Activated gamma-delta T cell (primary cell): ENCODE measurements around the gene PRRT2.

ENCODE experiments used
- DNase-seq: peaks from one replicate; lab custom pipeline; 2025; lab: John Stamatoyannopoulos, UW

Gene PRRT2

GRCh38 chr16:29811170-29811895 lies 660 bp upstream of the PRRT2 start:
- DNase-seq: peak; percentile 56

GRCh38 chr16:29812754-29813643 lies 1.0 kb downstream of the PRRT2 start:
- no peak for DNase-seq

GRCh38 chr16:29813644-29814562 lies 1.9 kb downstream of the PRRT2 start:
- DNase-seq: no peak

- no peak for DNase-seq
Measured at GRCh38 chr16:29814592-29814991, 2.6 kb downstream of the PRRT2 start.

GRCh38 chr16:29815032-29815721 lies 3.2 kb downstream of the PRRT2 start:
- no peak for DNase-seq

- peak; percentile 89 for DNase-seq
Measured at GRCh38 chr16:29815793-29816693, 4.0 kb downstream of the PRRT2 start, which contains the start of gene PAGR1. TSS of gene PAGR1 (plus strand) at chr16:29816152. CDS start at chr16:29816526, 374 bp downstream.

GRCh38 chr16:29816694-29817441 lies 4.9 kb downstream of the PRRT2 start:
- DNase-seq: no peak

GRCh38 chr16:29818082-29818481 lies 6.1 kb downstream of the PRRT2 start:
- DNase-seq: no peak

GRCh38 chr16:29819506-29819905 lies 7.5 kb downstream of the PRRT2 start:
- no peak for DNase-seq

GRCh38 chr16:29820271-29820701 lies 8.3 kb downstream of the PRRT2 start, which contains the start of gene MVP:
TSS of gene MVP (plus strand) at chr16:29820462. CDS start at chr16:29830550, 10,088 bp downstream.
- DNase-seq: no peak

- DNase-seq: no peak
Measured at GRCh38 chr16:29820730-29821642, 9.0 kb downstream of the PRRT2 start.

- DNase-seq: no peak
Measured at GRCh38 chr16:29821643-29822115, 9.7 kb downstream of the PRRT2 start.

GRCh38 chr16:29824589-29825144 lies 12.7 kb downstream of the PRRT2 start:
- no peak for DNase-seq

GRCh38 chr16:29825145-29826044 lies 13.4 kb downstream of the PRRT2 start:
- no peak for DNase-seq

GRCh38 chr16:29826342-29826695 lies 14.3 kb downstream of the PRRT2 start:
- no peak for DNase-seq

GRCh38 chr16:29830774-29831173 lies 18.8 kb downstream of the PRRT2 start:
- DNase-seq: no peak

GRCh38 chr16:29831490-29831889 lies 19.5 kb downstream of the PRRT2 start:
- no peak for DNase-seq
